ENCODE data around the gene CDON.

Gene CDON

DNA sequence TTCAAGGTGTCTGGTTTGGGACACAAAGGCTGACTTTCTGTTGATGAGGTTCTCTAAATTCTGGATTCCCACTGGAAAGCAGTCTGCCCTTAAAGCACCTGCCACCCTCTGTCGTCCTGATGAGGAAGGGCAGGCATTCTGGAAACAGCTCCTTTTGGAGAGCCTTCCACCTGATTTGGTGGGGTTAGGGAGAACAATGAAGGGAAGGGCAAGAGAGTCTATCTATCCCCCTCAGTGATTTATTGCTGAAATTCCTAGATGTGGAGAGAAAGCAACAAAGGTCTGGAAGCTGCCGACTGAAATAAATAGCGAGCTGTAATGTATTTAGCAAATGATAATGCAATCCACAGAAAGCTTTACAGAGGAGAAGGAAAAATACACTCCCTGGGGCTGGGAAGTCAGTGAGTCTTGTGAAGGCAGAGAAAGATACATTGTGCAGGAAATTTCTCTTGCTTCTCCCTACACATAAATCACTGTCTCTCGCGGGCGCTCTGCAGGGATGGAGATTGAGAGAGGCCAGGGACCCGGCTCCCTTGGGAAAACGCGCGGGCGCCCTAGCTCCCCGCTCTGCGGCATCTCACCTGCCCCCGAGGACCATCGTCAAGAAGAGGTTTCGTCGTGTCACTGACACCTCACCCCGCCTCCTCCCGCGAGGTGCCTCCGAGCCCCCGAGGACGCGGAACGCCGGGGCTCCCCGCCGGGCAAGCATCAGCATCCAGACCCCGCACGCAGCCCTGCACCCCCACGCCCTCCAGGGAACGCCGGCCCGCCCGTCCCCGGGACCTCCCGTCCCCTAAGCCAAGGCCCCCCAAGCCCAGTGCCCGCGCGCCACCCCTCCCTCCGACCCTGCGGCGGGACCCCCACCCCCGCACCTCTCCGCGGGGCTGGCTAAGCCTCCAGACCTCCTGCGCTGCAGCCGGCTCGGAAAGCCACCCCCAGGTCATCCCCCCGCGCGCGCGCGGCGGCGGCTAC is 673 bp downstream of the CDON start:
- peak overlapping the region; percentile 85 for H3K27ac ChIP-seq (replicated peaks; ENCODE audit: low read length)
- peak overlapping the region; percentile 95 for H2AK5ac ChIP-seq (ENCODE audit: low read depth, low read length)
- peak overlapping the region; percentile 96 for H3K9ac ChIP-seq (ENCODE audit: low read depth, low read length, poor library complexity)
- H3K4me3 ChIP-seq (ENCODE audit: low read length in 2 of 2) = peak overlapping the region; percentile 61 to 92
- no peak overlapping the region for H3K14ac ChIP-seq (ENCODE audit: low read length)
- H3K4me2 ChIP-seq (ENCODE audit: insufficient read depth, low read length, poor library complexity, severe bottlenecking) = peak overlapping the region; percentile 73
- no peaks in the 10 kb centered on the region for H3K9me3 ChIP-seq (replicated peaks in 1 of 2; ENCODE audit: control insufficient read depth in 2 of 2, insufficient read depth in 1 of 2, low read depth in 1 of 2, low read length in 2 of 2)
- no peak overlapping the region for H4K8ac ChIP-seq (ENCODE audit: low read depth, low read length)
- no peak overlapping the region for H2BK12ac ChIP-seq (ENCODE audit: low read length)
- no peaks in the 10 kb centered on the region for H3K27me3 ChIP-seq (ENCODE audit: control insufficient read depth in 3 of 3, insufficient read depth in 3 of 3, low read depth in 1 of 3, low read length in 3 of 3)
- no peak for DNase-seq (ENCODE audit: low spot score)
- no peaks in the 10 kb centered on the region for H3K79me1 ChIP-seq (ENCODE audit: low read depth, low read length)
- no peaks in the 10 kb centered on the region for H3K36me3 ChIP-seq (replicated peaks in 1 of 2; ENCODE audit: control insufficient read depth in 2 of 2, insufficient read depth in 2 of 2, low read length in 2 of 2)
- H3K4ac ChIP-seq (ENCODE audit: low read length) = no peak overlapping the region
- H2BK15ac ChIP-seq (ENCODE audit: low read length) = peak overlapping the region; percentile 60
- peak overlapping the region; percentile 97 for H3K18ac ChIP-seq (ENCODE audit: low read length)
- no peak overlapping the region for H4K91ac ChIP-seq (ENCODE audit: low read depth, low read length, poor library complexity)
- H2BK5ac ChIP-seq (ENCODE audit: low read length) = peak overlapping the region; percentile 95
- peak overlapping the region; percentile 76 for H3K23ac ChIP-seq (ENCODE audit: low read depth, low read length, poor library complexity)
- no CpG with 5 or more reads among the region's 57 CpGs for WGBS, 2 donors (ENCODE audit: extremely low coverage in 2 of 2, insufficient read length in 2 of 2, insufficient replicate concordance in 1 of 2)
- peaks cover 9 to 26% of the 10 kb centered on the region in 2 donors for H3K4me1 ChIP-seq (ENCODE audit: control insufficient read depth in 2 of 2, insufficient read depth in 1 of 2, low read depth in 1 of 2, low read length in 2 of 2)
- H2AFZ ChIP-seq (ENCODE audit: low read length) = peak overlapping the region; percentile 100
- H2BK120ac ChIP-seq (ENCODE audit: low read depth, low read length) = peak overlapping the region; percentile 69

- H3K9ac ChIP-seq (ENCODE audit: low read depth, low read length, poor library complexity) = no peak overlapping the region
- H3K36me3 ChIP-seq (replicated peaks in 1 of 2; ENCODE audit: control insufficient read depth in 2 of 2, insufficient read depth in 2 of 2, low read length in 2 of 2) = no peaks in the 10 kb centered on the region
- H3K4ac ChIP-seq (ENCODE audit: low read length) = no peak overlapping the region
- peaks cover 11 to 26% of the 10 kb centered on the region in 2 donors for H3K4me1 ChIP-seq (ENCODE audit: control insufficient read depth in 2 of 2, insufficient read depth in 1 of 2, low read depth in 1 of 2, low read length in 2 of 2)
- no peak overlapping the region for H4K91ac ChIP-seq (ENCODE audit: low read depth, low read length, poor library complexity)
- no peaks in the 10 kb centered on the region for H3K79me1 ChIP-seq (ENCODE audit: low read depth, low read length)
- H3K27me3 ChIP-seq (ENCODE audit: control insufficient read depth in 3 of 3, insufficient read depth in 3 of 3, low read depth in 1 of 3, low read length in 3 of 3) = no peaks in the 10 kb centered on the region
- no CpG with 5 or more reads among the region's 2 CpGs for WGBS, 2 donors (ENCODE audit: extremely low coverage in 2 of 2, insufficient read length in 2 of 2, insufficient replicate concordance in 1 of 2)
- DNase-seq (ENCODE audit: low spot score) = no peak
- no peak overlapping the region for H2BK12ac ChIP-seq (ENCODE audit: low read length)
- H2BK120ac ChIP-seq (ENCODE audit: low read depth, low read length) = no peak overlapping the region
- no peak overlapping the region for H2AFZ ChIP-seq (ENCODE audit: low read length)
- H2BK5ac ChIP-seq (ENCODE audit: low read length) = no peak overlapping the region
- H3K4me2 ChIP-seq (ENCODE audit: insufficient read depth, low read length, poor library complexity, severe bottlenecking) = peak overlapping the region; percentile 37
- H3K9me3 ChIP-seq (replicated peaks in 1 of 2; ENCODE audit: control insufficient read depth in 2 of 2, insufficient read depth in 1 of 2, low read depth in 1 of 2, low read length in 2 of 2) = no peaks in the 10 kb centered on the region
- no peak overlapping the region for H4K8ac ChIP-seq (ENCODE audit: low read depth, low read length)
- peak overlapping the region; percentile 68 for H3K27ac ChIP-seq (replicated peaks; ENCODE audit: low read length)
- no peak overlapping the region for H3K23ac ChIP-seq (ENCODE audit: low read depth, low read length, poor library complexity)
- no peak overlapping the region for H2AK5ac ChIP-seq (ENCODE audit: low read depth, low read length)
- no peak overlapping the region for H3K18ac ChIP-seq (ENCODE audit: low read length)
- H2BK15ac ChIP-seq (ENCODE audit: low read length) = no peak overlapping the region
- no peak overlapping the region for H3K4me3 ChIP-seq (ENCODE audit: low read length in 2 of 2)
- H3K14ac ChIP-seq (ENCODE audit: low read length) = no peak overlapping the region
These were observed 1.9 kb downstream of the CDON start for GRCh38 chr11:126060757-126061171.

DNA sequence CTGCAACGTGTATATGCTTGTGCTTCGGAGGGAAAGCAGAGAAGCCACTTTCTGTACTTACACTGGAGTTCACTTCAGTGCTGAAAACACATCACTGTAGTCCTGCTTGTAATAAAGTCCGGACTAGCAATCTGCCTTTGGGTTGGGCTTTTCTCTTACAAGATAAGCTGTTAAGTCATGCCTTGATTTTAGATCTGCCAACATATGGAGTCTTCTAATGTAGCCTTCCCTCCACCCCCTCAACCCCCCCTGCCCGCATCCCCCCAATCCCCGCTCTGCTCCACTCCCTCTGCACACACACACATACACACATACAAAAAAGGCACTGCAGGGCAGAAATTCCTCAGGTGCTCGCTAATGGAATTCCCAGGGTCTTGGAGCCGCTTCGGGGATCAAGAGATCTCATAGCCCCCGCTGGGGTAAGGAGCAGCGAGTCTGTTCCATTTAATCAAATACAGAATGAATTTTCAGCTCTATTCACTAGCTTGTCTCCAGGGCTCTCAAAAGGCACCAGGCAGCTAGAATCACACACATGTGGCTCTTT is 3.4 kb downstream of the CDON start:
- no peak overlapping the region for H3K23ac ChIP-seq (ENCODE audit: low read depth, low read length, poor library complexity)
- no peaks in the 10 kb centered on the region for H3K79me1 ChIP-seq (ENCODE audit: low read depth, low read length)
- H2BK5ac ChIP-seq (ENCODE audit: low read length) = no peak overlapping the region
- H2BK12ac ChIP-seq (ENCODE audit: low read length) = no peak overlapping the region
- no peak overlapping the region for H2BK120ac ChIP-seq (ENCODE audit: low read depth, low read length)
- H2AK5ac ChIP-seq (ENCODE audit: low read depth, low read length) = no peak overlapping the region
- H2AFZ ChIP-seq (ENCODE audit: low read length) = no peak overlapping the region
- no peak overlapping the region for H4K8ac ChIP-seq (ENCODE audit: low read depth, low read length)
- no peaks in the 10 kb centered on the region for H3K36me3 ChIP-seq (replicated peaks in 1 of 2; ENCODE audit: control insufficient read depth in 2 of 2, insufficient read depth in 2 of 2, low read length in 2 of 2)
- H3K9me3 ChIP-seq (replicated peaks in 1 of 2; ENCODE audit: control insufficient read depth in 2 of 2, insufficient read depth in 1 of 2, low read depth in 1 of 2, low read length in 2 of 2) = no peaks in the 10 kb centered on the region
- H3K27me3 ChIP-seq (ENCODE audit: control insufficient read depth in 3 of 3, insufficient read depth in 3 of 3, low read depth in 1 of 3, low read length in 3 of 3) = no peaks in the 10 kb centered on the region
- H4K91ac ChIP-seq (ENCODE audit: low read depth, low read length, poor library complexity) = no peak overlapping the region
- WGBS, 2 donors (ENCODE audit: extremely low coverage in 2 of 2, insufficient read length in 2 of 2, insufficient replicate concordance in 1 of 2) = no CpG with 5 or more reads among the region's 10 CpGs
- peak overlapping the region; percentile 36 for H3K18ac ChIP-seq (ENCODE audit: low read length)
- H3K4ac ChIP-seq (ENCODE audit: low read length) = no peak overlapping the region
- H3K14ac ChIP-seq (ENCODE audit: low read length) = no peak overlapping the region
- peak overlapping the region; percentile 43 to 69 for H3K4me3 ChIP-seq (ENCODE audit: low read length in 2 of 2)
- no peak overlapping the region for H2BK15ac ChIP-seq (ENCODE audit: low read length)
- H3K4me1 ChIP-seq (ENCODE audit: control insufficient read depth in 2 of 2, insufficient read depth in 1 of 2, low read depth in 1 of 2, low read length in 2 of 2) = peaks cover 15 to 26% of the 10 kb centered on the region in 2 donors
- DNase-seq (ENCODE audit: low spot score) = no peak
- H3K27ac ChIP-seq (replicated peaks; ENCODE audit: low read length) = peak overlapping the region; percentile 86
- H3K4me2 ChIP-seq (ENCODE audit: insufficient read depth, low read length, poor library complexity, severe bottlenecking) = peak overlapping the region; percentile 63
- no peak overlapping the region for H3K9ac ChIP-seq (ENCODE audit: low read depth, low read length, poor library complexity)

Measured in neuronal stem cell (in vitro differentiated cells).